CD14-positive monocyte (primary cell): ENCODE results near the gene FAM76A. TPM values are rescaled to one million over a fixed set of nuclear protein-coding genes. Genes with fewer than 3 reads are reported as not detected.

Source experiments
- DNase-seq, 3 donors: peaks; one replicate each; pipeline ENCODE4 v3.0.0-alpha.2; 2011 to 2022
- H2AFZ ChIP-seq: 2 replicates; pipeline ENCODE4 v1.6.0; 2012; ENCODE audit warnings: mild to moderate bottlenecking, low read depth, low read length, inconsistent platforms; ENCODE audit not compliant: insufficient read depth, poor library complexity, severe bottlenecking
- H3K27ac ChIP-seq, 2 donors: 1 replicate in 1 of 2; 2 replicates in 1 of 2; pipeline ENCODE4 v1.5.1; 2012 to 2013; ENCODE audit warnings: low read length in 2 of 2, control low read depth in 1 of 2, inconsistent platforms in 1 of 2, low read depth in 1 of 2, mild to moderate bottlenecking in 1 of 2
- H3K27me3 ChIP-seq, 2 donors: one replicate each; pipeline versions ENCODE4 v1.6.0 to v1.6.1; 2011 to 2013; ENCODE audit warnings: low read length in 2 of 2; ENCODE audit not compliant: control insufficient read depth in 2 of 2, insufficient read depth in 2 of 2
- H3K36me3 ChIP-seq, 2 donors: replicated peaks in 1 of 2; 1 replicate in 1 of 2; 2 replicates in 1 of 2; pipeline versions ENCODE4 v1.5.1 to v1.6.1; 2012 to 2013; ENCODE audit warnings: low read length in 2 of 2, control low read depth in 1 of 2, inconsistent platforms in 1 of 2, mild to moderate bottlenecking in 1 of 2; ENCODE audit not compliant: insufficient read depth in 2 of 2, control insufficient read depth in 1 of 2
- H3K4me1 ChIP-seq, 2 donors: 1 replicate in 1 of 2; 2 replicates in 1 of 2; pipeline versions ENCODE4 v1.5.1 to v1.6.1; 2012 to 2013; ENCODE audit warnings: low read length in 2 of 2, control low read depth in 1 of 2, inconsistent platforms in 1 of 2, mild to moderate bottlenecking in 1 of 2, moderate library complexity in 1 of 2; ENCODE audit not compliant: insufficient read depth in 2 of 2, control insufficient read depth in 1 of 2
- H3K4me2 ChIP-seq: replicated peaks from 2 replicates; pipeline ENCODE3; 2012; ENCODE audit warnings: low read length, moderate library complexity, mild to moderate bottlenecking; ENCODE audit not compliant: poor library complexity, severe bottlenecking; ENCODE audit errors: extremely low read depth
- H3K4me3 ChIP-seq, 3 experiments: fragments of 200-600 bp in 1 of 3; sonication (generic) in 1 of 3; replicated peaks in 1 of 3; 1 replicate in 2 of 3; 2 replicates in 1 of 3; pipeline ENCODE4 v1.5.1; 2011 to 2013; ENCODE audit warnings: low read length in 3 of 3, mild to moderate bottlenecking in 3 of 3, control low read depth in 2 of 3, low read depth in 2 of 3, inconsistent platforms in 1 of 3, moderate library complexity in 1 of 3
- H3K79me2 ChIP-seq: 2 replicates; pipeline ENCODE4 v1.6.0; 2012; ENCODE audit warnings: mild to moderate bottlenecking, control low read depth, inconsistent platforms, low read length, moderate library complexity; ENCODE audit not compliant: insufficient read depth
- H3K9ac ChIP-seq: 2 replicates; pipeline ENCODE4 v1.6.0; 2017; ENCODE audit warnings: low read length, mild to moderate bottlenecking; ENCODE audit not compliant: insufficient read depth, poor library complexity, severe bottlenecking
- H3K9me3 ChIP-seq, 2 donors: replicated peaks in 1 of 2; 1 replicate in 1 of 2; 2 replicates in 1 of 2; pipeline versions ENCODE4 v1.5.1 to v1.6.1; 2012 to 2013; ENCODE audit warnings: low read length in 2 of 2, control low read depth in 1 of 2; ENCODE audit not compliant: control insufficient read depth in 1 of 2, insufficient read depth in 1 of 2
- H4K20me1 ChIP-seq: 2 replicates; pipeline ENCODE4 v1.6.0; 2012; ENCODE audit warnings: mild to moderate bottlenecking, low read length, control low read depth, moderate library complexity; ENCODE audit not compliant: insufficient read depth
- H3K27ac Mint-ChIP-seq, 7 donors: one replicate each; pipeline ENCODE4 v1.8.0; 2020; ENCODE audit warnings: mild to moderate bottlenecking in 7 of 7, mixed read lengths in 7 of 7, moderate library complexity in 6 of 7, inconsistent platforms in 2 of 7
- H3K27me3 Mint-ChIP-seq, 3 donors: one replicate each; pipeline ENCODE4 v1.8.0; 2021 to 2022; ENCODE audit warnings: low read depth in 3 of 3, mild to moderate bottlenecking in 3 of 3, mixed read lengths in 3 of 3, moderate library complexity in 3 of 3, inconsistent platforms in 1 of 3
- H3K36me3 Mint-ChIP-seq, 2 donors: one replicate each; pipeline ENCODE4 v1.8.0; 2020; ENCODE audit warnings: mixed read lengths in 2 of 2, inconsistent platforms in 1 of 2, mild to moderate bottlenecking in 1 of 2
- H3K4me1 Mint-ChIP-seq: one replicate; pipeline ENCODE4 v1.8.0; 2020; ENCODE audit warnings: mild to moderate bottlenecking, mixed read lengths
- H3K4me3 Mint-ChIP-seq, 2 donors: one replicate each; pipeline ENCODE4 v1.8.0; 2020; ENCODE audit warnings: mild to moderate bottlenecking in 2 of 2, mixed read lengths in 2 of 2, moderate library complexity in 1 of 2
- H3K9me3 Mint-ChIP-seq, 7 donors: one replicate each; pipeline ENCODE4 v1.8.0; 2020 to 2022; ENCODE audit warnings: mixed read lengths in 7 of 7, mild to moderate bottlenecking in 6 of 7, moderate library complexity in 6 of 7, inconsistent platforms in 2 of 7
- CTCF ChIP-seq: fragments of 200-600 bp; IDR thresholded peaks from one replicate; pipeline ENCODE4 v1.8.0; 2022; ENCODE audit warnings: antibody characterized with exemption, mild to moderate bottlenecking
- WGBS: methylation state at CpG from one replicate; pipeline ENCODE4 v1.1.5; 2013; ENCODE audit warnings: missing lambda C conversion rate; ENCODE audit not compliant: insufficient coverage; 5-methylcytosine and 5-hydroxymethylcytosine counted together
- intact Hi-C, 2 donors: fragments of 100-400 bp; cut with micrococcal nuclease; formaldehyde crosslinking; loops; one replicate each; pipeline versions ENCODE4 v1.15.0 to v1.15.1; 2023
- polyA plus RNA-seq, 3 donors: library from polyadenylated mRNA; depleted of rRNA in 1 of 3; unstranded in 2 of 3; stranded (reverse) in 1 of 3; fragments of 300-500 nt in 2 of 3; fragments of >200 nt in 1 of 3; fragmentation: Illumina TruSeq in 2 of 3; gene quantifications; 1 replicate in 2 of 3; 2 replicates in 1 of 3; pipeline ENCODE4 v1.2.3, GENCODE V29; 2012 to 2021

FAM76A gene
- polyA plus RNA-seq, 3 donors, result 9.1 to 10.9 (median 10.3) TPM

DNA sequence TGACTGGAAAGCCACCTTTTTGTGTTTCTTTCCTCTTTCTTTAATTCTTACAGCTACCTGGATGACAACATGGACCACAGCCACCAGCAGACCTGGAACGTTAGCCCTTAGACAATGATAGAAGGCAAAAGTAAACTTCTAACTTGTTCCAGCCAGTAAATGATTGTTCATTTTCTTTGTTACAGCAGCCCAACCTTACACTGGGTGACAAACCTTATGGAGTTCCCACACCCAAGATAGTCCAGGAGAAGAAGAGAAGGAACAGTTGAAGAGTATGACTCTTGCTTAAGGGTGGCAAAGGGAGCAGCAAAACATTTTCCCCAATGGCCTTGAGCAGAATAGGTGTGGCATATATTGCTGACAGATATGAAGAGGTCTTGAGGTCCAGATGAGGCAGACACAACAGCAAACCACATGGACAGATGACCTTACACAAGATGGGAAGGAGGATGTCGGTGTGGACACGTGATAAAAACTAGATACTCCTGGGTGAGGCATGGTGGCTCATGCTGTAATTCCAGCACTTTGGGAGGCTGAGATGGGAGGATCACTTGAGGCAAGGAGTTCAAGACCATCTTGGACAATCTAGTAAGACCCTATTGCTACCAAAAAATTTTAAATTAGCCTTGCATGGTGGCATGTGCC is 11.8 kb upstream of the FAM76A start:
- no peaks in the 10 kb centered on the region for H3K36me3 ChIP-seq
- no peak overlapping the region for H3K4me2 ChIP-seq
- H3K79me2 ChIP-seq, result no peaks in the 10 kb centered on the region
- Mint-ChIP-seq H3K9me3 (peaks cover 8 to 17% (median 11%) of the 10 kb centered on the region in 7 donors), H3K4me1 (no peaks in the 10 kb centered on the region), H3K27ac (no peak overlapping the region), H3K36me3 (no peaks in the 10 kb centered on the region), H3K4me3 (no peak overlapping the region), H3K27me3 (peaks cover 5 to 7% (median 6%) of the 10 kb centered on the region in 3 donors)
- DNase-seq, result no peak
- H3K27ac ChIP-seq, result no peak overlapping the region
- intact Hi-C loops, result no loop called here
- H3K4me1 ChIP-seq, result no peaks in the 10 kb centered on the region
- H3K27me3 ChIP-seq, result peaks cover 0 to 2% of the 10 kb centered on the region in 2 donors
- H3K4me3 ChIP-seq, result no peak overlapping the region
- TF ChIP-seq CTCF, result no peak
- WGBS, result 100% methylated on average over 1 of the region's 3 CpGs
- no peak overlapping the region for H2AFZ ChIP-seq
- no peaks in the 10 kb centered on the region for H3K9me3 ChIP-seq
- H3K9ac ChIP-seq, result no peak overlapping the region
- no peaks in the 10 kb centered on the region for H4K20me1 ChIP-seq

DNA sequence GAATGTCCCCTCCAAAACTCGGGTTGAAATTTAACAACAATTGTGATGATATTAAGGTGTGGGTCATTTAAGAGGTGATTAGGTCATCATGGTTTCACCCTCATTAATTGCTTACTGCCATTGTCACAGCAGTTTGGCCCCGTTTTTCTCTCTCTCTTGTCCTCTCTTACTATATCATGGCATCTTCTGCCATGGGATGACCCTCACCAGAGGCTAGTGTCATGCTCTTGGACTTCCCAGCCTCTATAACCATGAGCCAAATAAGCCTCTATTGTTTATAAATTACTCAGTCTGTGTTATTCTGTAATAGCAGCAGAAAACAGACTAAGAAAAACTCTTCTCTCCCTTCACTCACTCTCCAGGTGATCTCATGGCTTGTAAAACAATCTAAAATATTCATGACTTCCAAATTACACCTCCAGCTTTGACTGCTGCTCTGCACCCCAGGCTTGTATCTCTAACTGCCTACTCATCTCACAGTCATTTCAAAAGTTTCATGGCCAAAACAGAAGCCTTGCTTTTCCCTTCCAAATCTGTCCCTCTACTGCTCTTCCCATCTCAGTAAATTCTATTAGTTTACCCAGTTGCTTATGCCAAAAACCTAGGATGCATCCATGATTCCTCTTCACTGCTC is 9.4 kb upstream of the FAM76A start:
- H3K27me3 Mint-ChIP-seq, result peaks cover 9 to 17% (median 10%) of the 10 kb centered on the region in 3 donors
- no peak for DNase-seq
- no CpG with 5 or more reads among the region's 2 CpGs for WGBS
- no peaks in the 10 kb centered on the region for H3K36me3 Mint-ChIP-seq
- no peak overlapping the region for H3K27ac Mint-ChIP-seq
- no peak overlapping the region for H3K4me3 Mint-ChIP-seq
- no peak overlapping the region for H3K4me3 ChIP-seq
- H3K27ac ChIP-seq, result no peak overlapping the region
- H3K4me1 ChIP-seq, result no peaks in the 10 kb centered on the region
- H3K4me2 ChIP-seq, result no peak overlapping the region
- H2AFZ ChIP-seq, result no peak overlapping the region
- no peaks in the 10 kb centered on the region for H3K79me2 ChIP-seq
- H3K4me1 Mint-ChIP-seq, result no peaks in the 10 kb centered on the region
- H3K9ac ChIP-seq, result no peak overlapping the region
- H3K9me3 ChIP-seq, result no peaks in the 10 kb centered on the region
- H3K27me3 ChIP-seq, result peaks cover 0 to 2% of the 10 kb centered on the region in 2 donors
- intact Hi-C loops, result no loop called here
- no peaks in the 10 kb centered on the region for H4K20me1 ChIP-seq
- peaks cover 6 to 17% (median 11%) of the 10 kb centered on the region in 7 donors for H3K9me3 Mint-ChIP-seq
- H3K36me3 ChIP-seq, result no peaks in the 10 kb centered on the region
- TF ChIP-seq CTCF, result no peak
